ENCODE measurements around the gene PIM3.
A peak's percentile ranks its signal among the peaks of the same experiment; 100 is the strongest.

The PIM3 gene

DNA sequence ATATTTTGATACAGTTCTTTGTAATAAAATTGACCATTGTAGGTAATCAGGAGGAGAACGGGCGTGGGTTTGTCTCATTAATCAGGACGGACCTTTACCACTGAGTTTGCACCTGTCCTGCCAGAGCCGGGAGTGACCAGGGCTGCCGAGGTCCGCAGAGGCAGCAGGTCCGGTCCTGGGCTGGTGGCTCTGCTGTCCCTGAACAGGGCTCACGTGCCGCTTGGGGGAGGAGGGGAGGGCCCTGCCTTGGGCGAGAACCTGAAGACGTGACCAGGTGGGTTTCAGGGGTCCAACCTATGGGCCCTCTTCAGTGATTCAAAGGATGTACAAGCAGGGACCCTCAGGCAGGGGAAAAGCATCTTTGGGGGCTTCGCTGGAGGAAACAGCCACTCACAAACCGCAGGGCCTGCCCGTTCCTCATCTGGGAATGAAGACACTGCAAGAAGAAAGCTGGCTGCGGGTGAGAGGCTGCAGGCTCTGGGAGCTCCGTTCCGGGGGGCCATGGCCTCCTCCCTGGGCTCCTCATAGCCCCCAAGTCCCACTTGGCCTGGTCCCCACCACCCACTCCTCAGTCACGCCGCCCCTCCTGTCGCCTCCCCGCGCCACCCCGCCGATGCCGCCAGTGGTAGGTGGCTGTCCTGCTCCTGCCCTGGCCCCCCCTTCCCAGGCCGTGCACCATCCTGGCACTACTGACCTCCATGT is 32.9 kb upstream of the PIM3 start:
- H3K79me2 ChIP-seq = no peaks in the 10 kb centered on the region
- H3K4me3 ChIP-seq (ENCODE audit: low read depth, low read length) = no peak overlapping the region
- no peaks in the 10 kb centered on the region for H3K27me3 ChIP-seq (ENCODE audit: control insufficient read depth, insufficient read depth, low read length)
- no peaks in the 10 kb centered on the region for H3K9me3 ChIP-seq (ENCODE audit: control insufficient read depth, low read length)
- H3K4me1 ChIP-seq = no peaks in the 10 kb centered on the region
- TF ChIP-seq, protein P1, sequence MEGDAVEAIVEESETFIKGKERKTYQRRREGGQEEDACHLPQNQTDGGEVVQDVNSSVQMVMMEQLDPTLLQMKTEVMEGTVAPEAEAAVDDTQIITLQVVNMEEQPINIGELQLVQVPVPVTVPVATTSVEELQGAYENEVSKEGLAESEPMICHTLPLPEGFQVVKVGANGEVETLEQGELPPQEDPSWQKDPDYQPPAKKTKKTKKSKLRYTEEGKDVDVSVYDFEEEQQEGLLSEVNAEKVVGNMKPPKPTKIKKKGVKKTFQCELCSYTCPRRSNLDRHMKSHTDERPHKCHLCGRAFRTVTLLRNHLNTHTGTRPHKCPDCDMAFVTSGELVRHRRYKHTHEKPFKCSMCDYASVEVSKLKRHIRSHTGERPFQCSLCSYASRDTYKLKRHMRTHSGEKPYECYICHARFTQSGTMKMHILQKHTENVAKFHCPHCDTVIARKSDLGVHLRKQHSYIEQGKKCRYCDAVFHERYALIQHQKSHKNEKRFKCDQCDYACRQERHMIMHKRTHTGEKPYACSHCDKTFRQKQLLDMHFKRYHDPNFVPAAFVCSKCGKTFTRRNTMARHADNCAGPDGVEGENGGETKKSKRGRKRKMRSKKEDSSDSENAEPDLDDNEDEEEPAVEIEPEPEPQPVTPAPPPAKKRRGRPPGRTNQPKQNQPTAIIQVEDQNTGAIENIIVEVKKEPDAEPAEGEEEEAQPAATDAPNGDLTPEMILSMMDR (IDR thresholded peaks at IDR 0.05) = no peak
- no peak overlapping the region for H3K9ac ChIP-seq
- H3K4me2 ChIP-seq (ENCODE audit: low read length) = no peak overlapping the region
- no peak overlapping the region for H2AFZ ChIP-seq
- no peak overlapping the region for H3K27ac ChIP-seq
- no peaks in the 10 kb centered on the region for H3K36me3 ChIP-seq (ENCODE audit: control insufficient read depth, insufficient read depth, low read length)

DNA sequence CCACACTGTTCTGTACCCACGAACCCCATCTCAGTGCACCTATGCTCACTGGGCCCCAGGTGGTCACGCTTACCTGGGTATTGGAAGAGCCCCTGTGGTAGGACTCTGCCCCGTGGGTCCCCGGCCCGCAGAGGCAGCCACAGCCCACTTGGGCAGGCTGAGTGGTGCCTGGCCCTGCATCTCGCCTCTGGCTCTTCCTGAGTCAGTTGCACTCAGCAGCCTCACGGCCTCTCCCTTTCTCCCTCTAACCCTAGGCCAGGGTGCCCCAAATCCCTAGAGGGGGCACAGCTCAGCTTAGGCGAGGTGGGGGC is 32.4 kb upstream of the PIM3 start:
- no peaks in the 10 kb centered on the region for H3K27me3 ChIP-seq (ENCODE audit: control insufficient read depth, insufficient read depth, low read length)
- no peaks in the 10 kb centered on the region for H3K4me1 ChIP-seq
- H3K36me3 ChIP-seq (ENCODE audit: control insufficient read depth, insufficient read depth, low read length) = no peaks in the 10 kb centered on the region
- H3K27ac ChIP-seq = no peak overlapping the region
- H3K9me3 ChIP-seq (ENCODE audit: control insufficient read depth, low read length) = no peaks in the 10 kb centered on the region
- no peak overlapping the region for H3K4me3 ChIP-seq (ENCODE audit: low read depth, low read length)
- H3K79me2 ChIP-seq = no peaks in the 10 kb centered on the region
- TF ChIP-seq, protein P1 (IDR thresholded peaks at IDR 0.05) = no peak
- no peak overlapping the region for H3K4me2 ChIP-seq (ENCODE audit: low read length)
- H3K9ac ChIP-seq = no peak overlapping the region
- no peak overlapping the region for H2AFZ ChIP-seq

DNA sequence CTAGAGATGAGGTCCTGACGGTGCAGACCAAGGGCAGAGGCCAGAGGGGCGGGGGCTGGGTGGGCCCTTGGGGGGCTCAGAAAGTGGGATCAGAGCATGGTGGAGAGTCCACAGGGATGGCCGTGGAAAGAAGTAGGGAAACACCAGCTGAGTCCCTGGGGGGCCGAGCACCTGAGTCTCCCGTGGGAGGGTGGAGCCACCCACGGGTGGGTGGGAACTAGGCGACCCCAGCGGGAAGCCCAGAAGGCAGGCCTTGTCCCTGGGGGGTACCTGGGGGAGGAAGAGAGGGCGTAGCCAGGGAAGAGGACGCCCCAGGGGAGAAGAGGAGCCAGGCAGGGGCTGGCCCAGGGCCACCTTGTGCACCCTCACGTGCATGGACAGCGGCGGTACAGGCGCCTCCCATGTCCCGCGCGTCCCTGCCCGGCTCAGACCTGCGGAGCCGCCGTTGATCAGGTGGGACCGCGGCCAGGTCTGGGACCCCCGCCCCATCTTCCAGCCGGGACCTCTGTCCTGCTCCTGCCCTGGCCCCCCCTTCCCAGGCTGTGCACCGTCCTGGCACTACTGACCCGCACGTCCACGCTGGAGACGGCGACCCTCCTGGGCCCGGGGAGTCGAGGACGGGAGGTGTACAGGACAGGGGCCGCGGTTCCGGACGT is 31.9 kb upstream of the PIM3 start:
- no peaks in the 10 kb centered on the region for H3K79me2 ChIP-seq
- H3K27ac ChIP-seq = no peak overlapping the region
- no peak overlapping the region for H3K9ac ChIP-seq
- H3K36me3 ChIP-seq (ENCODE audit: control insufficient read depth, insufficient read depth, low read length) = no peaks in the 10 kb centered on the region
- H3K27me3 ChIP-seq (ENCODE audit: control insufficient read depth, insufficient read depth, low read length) = no peaks in the 10 kb centered on the region
- H3K4me3 ChIP-seq (ENCODE audit: low read depth, low read length) = no peak overlapping the region
- no peaks in the 10 kb centered on the region for H3K9me3 ChIP-seq (ENCODE audit: control insufficient read depth, low read length)
- no peak overlapping the region for H3K4me2 ChIP-seq (ENCODE audit: low read length)
- H3K4me1 ChIP-seq = no peaks in the 10 kb centered on the region
- TF ChIP-seq, protein P1 (IDR thresholded peaks at IDR 0.05) = no peak
- no peak overlapping the region for H2AFZ ChIP-seq

DNA sequence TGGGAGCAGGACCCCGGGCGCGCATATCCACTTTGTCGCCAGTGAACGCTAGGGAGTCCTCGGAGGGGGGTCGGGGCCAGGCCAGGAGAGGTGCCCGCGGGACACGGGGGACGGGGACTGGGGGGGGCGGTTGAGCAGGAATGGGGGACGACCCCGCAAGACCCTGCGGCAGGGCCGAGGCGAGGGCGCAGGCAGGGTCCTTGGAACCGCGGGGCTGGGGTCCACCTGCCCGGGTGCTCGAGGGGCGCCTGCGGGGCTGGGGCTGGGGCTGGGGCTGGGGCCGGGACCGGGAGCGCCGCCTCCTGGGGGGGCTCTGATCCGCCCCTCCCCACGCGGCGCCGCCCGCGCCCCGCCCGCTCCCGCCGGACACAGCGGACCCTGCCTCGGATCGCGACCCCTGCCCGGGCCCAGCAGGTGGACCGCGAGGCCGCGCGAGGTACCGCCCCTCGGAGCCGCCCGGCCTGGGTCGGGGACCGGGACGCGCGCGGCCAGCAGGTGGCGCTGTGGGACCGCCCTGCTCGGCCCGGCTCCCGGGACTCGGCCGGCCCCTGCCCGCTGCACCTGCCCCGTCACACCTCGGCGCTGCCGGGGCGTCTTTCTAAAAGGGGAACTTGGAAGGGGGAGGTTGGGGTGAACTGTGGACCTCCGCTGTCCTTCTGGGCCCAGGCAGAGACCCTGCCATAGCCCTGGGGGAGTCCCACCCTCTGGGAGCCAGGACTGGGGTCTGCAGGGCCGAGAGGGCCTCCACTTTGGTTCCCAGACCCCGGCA is 31.2 kb upstream of the PIM3 start:
- TF ChIP-seq, protein P1 (IDR thresholded peaks at IDR 0.05) = peak; percentile 49
- Histone ChIP-seq H3K27ac (no peak overlapping the region), H3K4me2 (ENCODE audit: low read length) (peak overlapping the region; percentile 59), H2AFZ (no peak overlapping the region), H3K27me3 (ENCODE audit: control insufficient read depth, insufficient read depth, low read length) (no peaks in the 10 kb centered on the region), H3K4me3 (ENCODE audit: low read depth, low read length) (no peak overlapping the region), H3K36me3 (ENCODE audit: control insufficient read depth, insufficient read depth, low read length) (no peaks in the 10 kb centered on the region), H3K9me3 (ENCODE audit: control insufficient read depth, low read length) (no peaks in the 10 kb centered on the region), H3K79me2 (no peaks in the 10 kb centered on the region), H3K9ac (no peak overlapping the region), H3K4me1 (no peaks in the 10 kb centered on the region)

All from parathyroid adenoma (tissue), 2 donors.